Measurements from ENCODE around the gene SNAP25. TPM values are rescaled to one million over a fixed set of nuclear protein-coding genes. Genes with fewer than 3 reads are reported as not detected.

Gene SNAP25
- total RNA-seq, 1 donor from 2014 or later, result 0.43 TPM

DNA sequence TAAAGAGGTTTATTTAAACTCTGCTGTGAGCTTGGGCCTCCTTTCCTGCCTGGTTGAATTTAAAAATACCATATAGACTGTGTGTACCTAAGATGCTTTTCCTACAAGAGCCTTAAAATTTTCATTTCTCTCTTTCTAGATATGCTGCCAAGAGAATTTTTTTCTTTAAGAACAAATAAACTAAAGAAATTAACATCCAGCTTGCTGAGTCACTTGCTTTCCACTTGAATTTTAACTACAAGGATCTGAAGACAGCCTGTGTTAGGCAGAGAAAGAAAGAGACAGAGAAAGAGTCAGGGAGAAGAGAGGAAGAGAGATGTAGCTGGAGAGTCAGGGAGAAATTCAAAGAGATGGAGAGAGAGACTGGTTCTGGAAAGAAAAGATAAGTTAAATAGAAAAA is 18.3 kb upstream of the SNAP25 start:
- Histone ChIP-seq H3K4me3 (no peak overlapping the region), H3K27ac (no peak overlapping the region), H3K36me3 (no peaks in the 10 kb centered on the region), H3K27me3 (no peaks in the 10 kb centered on the region), H3K4me1 (no peaks in the 10 kb centered on the region), H3K9me3 (no peaks in the 10 kb centered on the region)
- TF ChIP-seq, protein P1, sequence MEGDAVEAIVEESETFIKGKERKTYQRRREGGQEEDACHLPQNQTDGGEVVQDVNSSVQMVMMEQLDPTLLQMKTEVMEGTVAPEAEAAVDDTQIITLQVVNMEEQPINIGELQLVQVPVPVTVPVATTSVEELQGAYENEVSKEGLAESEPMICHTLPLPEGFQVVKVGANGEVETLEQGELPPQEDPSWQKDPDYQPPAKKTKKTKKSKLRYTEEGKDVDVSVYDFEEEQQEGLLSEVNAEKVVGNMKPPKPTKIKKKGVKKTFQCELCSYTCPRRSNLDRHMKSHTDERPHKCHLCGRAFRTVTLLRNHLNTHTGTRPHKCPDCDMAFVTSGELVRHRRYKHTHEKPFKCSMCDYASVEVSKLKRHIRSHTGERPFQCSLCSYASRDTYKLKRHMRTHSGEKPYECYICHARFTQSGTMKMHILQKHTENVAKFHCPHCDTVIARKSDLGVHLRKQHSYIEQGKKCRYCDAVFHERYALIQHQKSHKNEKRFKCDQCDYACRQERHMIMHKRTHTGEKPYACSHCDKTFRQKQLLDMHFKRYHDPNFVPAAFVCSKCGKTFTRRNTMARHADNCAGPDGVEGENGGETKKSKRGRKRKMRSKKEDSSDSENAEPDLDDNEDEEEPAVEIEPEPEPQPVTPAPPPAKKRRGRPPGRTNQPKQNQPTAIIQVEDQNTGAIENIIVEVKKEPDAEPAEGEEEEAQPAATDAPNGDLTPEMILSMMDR (IDR thresholded peaks at IDR 0.05), result no peak
- intact Hi-C loops (cut with DNase I), result no loop called here
- DNase-seq (ENCODE audit: low spot score in 2 of 2), result no peak

DNA sequence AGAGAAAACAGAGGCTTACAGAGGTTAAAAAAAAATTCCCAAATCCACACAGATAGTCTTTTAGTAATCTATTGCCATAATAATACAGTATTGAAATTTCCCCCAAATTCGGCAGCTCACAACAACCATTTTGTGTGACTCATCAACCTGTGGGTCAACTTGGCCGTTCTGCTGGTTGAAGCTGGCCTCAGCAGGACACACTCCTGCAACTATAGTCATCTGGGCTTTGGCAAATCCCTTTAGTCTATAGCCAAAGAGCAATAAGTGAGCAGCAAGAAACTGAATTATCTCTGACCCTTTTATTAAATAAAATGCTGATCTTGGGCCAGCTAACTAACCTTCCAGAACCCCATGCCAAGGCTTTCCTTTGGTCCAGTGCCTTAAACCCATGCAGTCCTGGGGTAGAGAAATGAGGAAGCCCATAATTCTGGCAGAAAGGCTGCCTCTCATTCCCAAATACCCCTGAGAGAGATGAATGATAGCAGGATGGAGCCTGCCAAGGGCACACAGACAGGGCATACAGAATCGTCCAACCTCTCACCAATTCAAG is 17.2 kb upstream of the SNAP25 start:
- DNase-seq (ENCODE audit: low spot score in 2 of 2), result no peak
- Histone ChIP-seq H3K27ac (no peak overlapping the region), H3K27me3 (no peaks in the 10 kb centered on the region), H3K4me3 (no peak overlapping the region), H3K4me1 (no peaks in the 10 kb centered on the region), H3K9me3 (no peaks in the 10 kb centered on the region), H3K36me3 (no peaks in the 10 kb centered on the region)
- TF ChIP-seq, protein P1 (IDR thresholded peaks at IDR 0.05), result no peak
- intact Hi-C loops (cut with DNase I), result no loop called here

DNA sequence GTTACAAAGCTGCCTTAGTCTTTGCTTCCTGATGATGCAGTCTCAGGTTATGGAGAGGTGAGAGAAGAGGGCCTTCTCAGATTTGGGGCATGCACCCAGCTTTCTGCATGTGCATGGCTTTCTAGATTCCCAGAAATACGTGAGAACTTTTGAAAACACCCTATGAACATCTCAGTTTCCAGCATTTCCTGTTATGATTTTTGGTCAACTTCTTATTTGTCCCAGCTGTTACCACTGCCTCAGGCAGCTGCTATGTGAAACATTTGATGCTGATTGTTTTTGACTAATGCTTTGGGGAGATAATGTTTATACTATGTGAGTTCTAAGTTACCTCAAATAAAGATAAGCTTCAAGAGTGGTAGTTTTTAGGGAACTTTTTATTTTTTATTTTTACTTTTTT is 9.5 kb upstream of the SNAP25 start:
- TF ChIP-seq, protein P1 (IDR thresholded peaks at IDR 0.05), result no peak

DNA sequence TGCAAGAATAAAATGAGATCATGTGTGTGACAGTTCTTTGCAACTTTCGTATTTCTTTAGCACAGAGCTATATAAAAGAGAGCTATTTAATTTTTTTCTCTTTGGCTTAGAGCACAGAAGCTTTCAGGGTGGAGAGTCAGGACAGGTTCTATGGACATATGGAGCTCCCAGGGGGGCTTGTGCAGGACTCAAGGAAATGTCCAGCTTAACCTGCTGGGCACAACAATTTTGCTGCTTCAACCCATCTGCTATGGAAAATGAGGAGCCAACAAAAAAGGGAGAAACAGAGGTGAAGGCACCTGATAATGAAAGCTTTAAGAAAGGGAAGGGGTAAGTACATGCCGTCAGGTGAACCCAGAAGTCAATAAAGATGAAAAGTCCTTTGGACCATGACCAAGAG is 5.1 kb upstream of the SNAP25 start:
- Histone ChIP-seq H3K4me1 (no peaks in the 10 kb centered on the region), H3K4me3 (no peak overlapping the region), H3K9me3 (no peaks in the 10 kb centered on the region), H3K27ac (no peak overlapping the region), H3K27me3 (no peaks in the 10 kb centered on the region), H3K36me3 (no peaks in the 10 kb centered on the region)
- intact Hi-C loops (cut with DNase I), result loop anchor here (10.0 kb wide), 1 partner anchor 431 kb away; no protein-coding TSS in a partner anchor
- DNase-seq (ENCODE audit: low spot score in 2 of 2), result no peak
- TF ChIP-seq, protein P1 (IDR thresholded peaks at IDR 0.05), result no peak

More for the DNA sequence above, 9.5 kb upstream of the SNAP25 start:
- no peak for DNase-seq (ENCODE audit: low spot score in 2 of 2)
- Histone ChIP-seq H3K9me3 (no peaks in the 10 kb centered on the region), H3K4me3 (no peak overlapping the region), H3K27ac (no peak overlapping the region), H3K36me3 (no peaks in the 10 kb centered on the region), H3K4me1 (no peaks in the 10 kb centered on the region), H3K27me3 (no peaks in the 10 kb centered on the region)
- intact Hi-C loops (cut with DNase I), result no loop called here

DNA sequence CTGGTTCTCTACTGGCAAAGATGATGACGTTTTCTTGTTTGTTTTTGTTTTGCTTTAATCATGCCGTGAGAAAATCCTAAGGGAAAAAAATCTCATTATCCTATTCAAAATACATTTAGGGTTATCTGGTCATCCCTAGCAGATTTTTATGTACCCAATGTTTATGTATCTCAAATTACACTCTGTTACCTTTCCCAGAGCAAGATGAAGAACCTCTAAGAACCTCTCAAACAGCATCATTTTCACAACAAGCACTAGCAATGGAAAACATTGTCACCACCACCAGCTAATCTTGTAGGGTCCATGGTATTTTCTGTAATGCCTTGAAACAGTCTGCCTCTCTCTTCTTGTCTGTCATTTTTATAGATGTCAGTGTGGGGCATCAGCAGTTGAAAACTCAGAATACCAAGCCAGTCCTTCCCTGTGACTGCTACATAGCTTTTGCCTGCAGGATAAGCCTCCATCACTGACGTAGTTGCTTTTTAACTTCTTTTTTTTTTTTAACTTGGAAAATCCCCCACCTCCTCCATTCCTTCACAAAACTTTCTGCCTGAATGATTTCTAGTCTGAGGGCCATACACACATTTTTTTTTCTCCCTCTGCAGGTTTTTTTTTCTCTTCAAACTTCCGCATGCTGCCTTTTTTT is 2.4 kb upstream of the SNAP25 start:
- H3K36me3 ChIP-seq, result no peaks in the 10 kb centered on the region
- H3K27me3 ChIP-seq, result no peaks in the 10 kb centered on the region
- H3K4me1 ChIP-seq, result no peaks in the 10 kb centered on the region
- DNase-seq (ENCODE audit: low spot score in 2 of 2), result no peak
- intact Hi-C loops (cut with DNase I), result loop anchor here (5.0 to 10.0 kb wide), 2 partner anchors 81 to 429 kb away; no protein-coding TSS in a partner anchor
- H3K9me3 ChIP-seq, result no peaks in the 10 kb centered on the region
- peak overlapping the region in 1 of 2 donors; percentile 72 for H3K4me3 ChIP-seq
- TF ChIP-seq, protein P1 (IDR thresholded peaks at IDR 0.05), result no peak
- H3K27ac ChIP-seq, result peak overlapping the region; percentile 93 to 98
